ENCODE measurements around the gene ZFX.
"Not testable (repeated sequence)": the region's sequence is repeated elsewhere in the genome, so short reads cannot be mapped to it uniquely, and the experiment has no call there.

ZFX gene

GRCh38 chrX:24125028-24125612 lies 24.4 kb upstream of the ZFX start:
- no peak for TF ChIP-seq CTCF (IDR thresholded peaks at IDR 0.05; ENCODE audit: control insufficient read depth, extremely low read depth, insufficient read depth)
- no peak overlapping the region for H3K4me3 ChIP-seq (ENCODE audit: low read depth, low read length)
- no peak for DNase-seq (ENCODE audit: low read depth)

GRCh38 chrX:24131476-24131875 lies 18.1 kb upstream of the ZFX start:
- no peak for DNase-seq (ENCODE audit: low read depth)
- no peak overlapping the region for H3K4me3 ChIP-seq (ENCODE audit: low read depth, low read length)
- no peak for TF ChIP-seq CTCF (IDR thresholded peaks at IDR 0.05; ENCODE audit: control insufficient read depth, extremely low read depth, insufficient read depth)

GRCh38 chrX:24133312-24133711 lies 16.2 kb upstream of the ZFX start:
- H3K4me3 ChIP-seq (ENCODE audit: low read depth, low read length): no peak overlapping the region
- TF ChIP-seq CTCF (IDR thresholded peaks at IDR 0.05; ENCODE audit: control insufficient read depth, extremely low read depth, insufficient read depth): no peak
- no peak for DNase-seq (ENCODE audit: low read depth)

GRCh38 chrX:24135768-24136167 lies 13.8 kb upstream of the ZFX start:
- DNase-seq (ENCODE audit: low read depth): not testable (repeated sequence)

GRCh38 chrX:24137192-24137591 lies 12.3 kb upstream of the ZFX start:
- TF ChIP-seq CTCF (IDR thresholded peaks at IDR 0.05; ENCODE audit: control insufficient read depth, extremely low read depth, insufficient read depth): no peak
- H3K4me3 ChIP-seq (ENCODE audit: low read depth, low read length): no peak overlapping the region
- no peak for DNase-seq (ENCODE audit: low read depth)

More at GRCh38 chrX:24135768-24136167, 13.8 kb upstream of the ZFX start:
- H3K4me3 ChIP-seq (ENCODE audit: low read depth, low read length): not testable (repeated sequence)

- not testable (repeated sequence) for DNase-seq (ENCODE audit: low read depth); H3K4me3 ChIP-seq (ENCODE audit: low read depth, low read length)
Measured at GRCh38 chrX:24143982-24144381, 5.5 kb upstream of the ZFX start.

GRCh38 chrX:24144528-24144927 lies 5.0 kb upstream of the ZFX start:
- no peak for DNase-seq (ENCODE audit: low read depth)
- H3K4me3 ChIP-seq (ENCODE audit: low read depth, low read length): no peak overlapping the region
- no peak for TF ChIP-seq CTCF (IDR thresholded peaks at IDR 0.05; ENCODE audit: control insufficient read depth, extremely low read depth, insufficient read depth)

GRCh38 chrX:24145303-24146186 lies 4.0 kb upstream of the ZFX start:
- DNase-seq (ENCODE audit: low read depth): no peak
- no peak overlapping the region for H3K4me3 ChIP-seq (ENCODE audit: low read depth, low read length)
- no peak for TF ChIP-seq CTCF (IDR thresholded peaks at IDR 0.05; ENCODE audit: control insufficient read depth, extremely low read depth, insufficient read depth)
